GM19043 (cell line): ENCODE data around the gene THADA.
"Not testable (repeated sequence)": the region's sequence is repeated elsewhere in the genome, so short reads cannot be mapped to it uniquely, and the experiment has no call there.

Experiments
- ATAC-seq: cut with Tn5 transposase; IDR thresholded peaks from one replicate; pipeline ENCODE4 v1.9.1; 2021; ENCODE audit warnings: low read depth; ENCODE audit not compliant: unreplicated experiment

THADA gene

GRCh38 chr2:43391201-43391877 lies 204.5 kb downstream of the THADA start:
- ATAC-seq = no peak

- ATAC-seq = no peak
These were observed 206.0 kb downstream of the THADA start for GRCh38 chr2:43389581-43390466.

- ATAC-seq = no peak
These were observed 207.5 kb downstream of the THADA start for GRCh38 chr2:43388371-43388770.

GRCh38 chr2:43387092-43388062 lies 208.5 kb downstream of the THADA start:
- peak; percentile 89 for ATAC-seq

DNA sequence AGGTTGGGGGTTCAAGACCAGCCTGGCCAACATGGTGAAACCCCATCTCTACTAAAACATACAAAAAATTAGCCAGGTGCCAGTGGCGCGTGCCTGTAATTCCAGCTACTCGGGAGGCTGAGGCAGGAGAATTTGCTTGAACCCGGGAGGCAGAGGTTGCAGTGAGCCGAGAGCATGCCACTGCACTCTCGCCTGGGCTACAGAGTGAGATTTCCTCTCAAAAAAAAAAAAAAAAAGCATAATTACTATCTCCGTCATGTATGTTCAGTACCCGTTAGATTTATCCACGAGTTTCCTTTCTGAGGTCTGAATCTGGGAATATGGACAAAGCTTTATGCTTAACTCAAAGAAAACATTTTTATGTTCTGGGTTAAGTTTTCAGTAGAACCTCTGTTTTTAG lies 209.2 kb downstream of the THADA start:
- not testable (repeated sequence) for ATAC-seq

DNA sequence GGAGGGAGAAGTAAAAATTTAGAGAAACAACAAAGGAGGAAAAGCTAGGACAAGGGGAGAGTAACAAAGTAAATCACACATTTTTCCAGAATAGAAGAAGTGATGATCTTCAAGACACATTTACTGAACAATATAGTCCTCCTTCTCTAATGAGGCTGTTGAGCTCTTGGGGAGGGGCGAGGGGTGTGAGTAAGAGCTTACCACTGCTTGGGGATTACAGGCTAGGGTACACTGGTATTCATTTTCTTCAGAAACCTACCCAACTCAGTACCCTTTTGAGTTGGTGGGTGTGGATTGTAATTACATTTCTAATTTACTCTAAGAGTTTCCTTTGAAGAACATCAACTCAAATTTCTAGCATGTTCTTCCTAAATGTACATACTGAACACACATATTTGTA lies 211.7 kb downstream of the THADA start:
- no peak for ATAC-seq

- ATAC-seq = no peak
These were observed 212.3 kb downstream of the THADA start for GRCh38 chr2:43383533-43383932.

- no peak for ATAC-seq
These were observed 216.3 kb downstream of the THADA start for GRCh38 chr2:43379494-43379893.

- ATAC-seq = no peak
These were observed 218.5 kb downstream of the THADA start for GRCh38 chr2:43377327-43377726.

DNA sequence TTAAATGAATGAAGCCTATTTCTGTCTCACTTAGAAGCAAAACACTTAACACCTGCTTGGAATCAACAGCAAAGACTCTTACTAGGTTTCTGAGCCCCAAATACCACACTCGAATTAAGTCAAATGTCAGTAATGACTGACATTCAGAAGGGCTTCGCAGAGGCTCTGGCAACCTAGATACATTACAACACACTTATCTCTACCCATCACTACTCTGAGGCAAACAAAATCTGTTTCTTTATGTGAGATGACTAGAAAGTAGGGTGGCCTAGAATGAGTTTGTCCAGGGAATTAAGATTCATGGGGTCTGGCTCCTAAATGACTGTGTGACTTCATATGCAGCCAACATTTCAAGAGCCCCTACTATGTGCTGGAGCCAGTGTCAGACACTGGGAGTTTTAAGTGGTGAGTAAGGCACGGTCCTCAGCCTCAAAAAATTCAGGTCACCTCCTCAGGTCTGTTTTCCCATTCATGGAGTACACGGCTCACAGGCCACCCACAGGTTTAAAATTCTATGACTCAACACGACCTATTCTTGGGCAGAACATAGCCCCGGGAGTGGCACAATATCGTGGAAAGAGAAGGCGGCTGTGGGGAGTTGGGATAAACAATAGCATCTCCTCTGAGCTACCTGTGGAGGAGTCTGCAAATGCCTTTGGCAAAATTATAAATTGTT lies 219.2 kb downstream of the THADA start:
- no peak for ATAC-seq

- ATAC-seq = no peak
These were observed 219.9 kb downstream of the THADA start for GRCh38 chr2:43375746-43376522.

GRCh38 chr2:43372416-43373081 lies 223.3 kb downstream of the THADA start:
- ATAC-seq = no peak

- ATAC-seq = no peak
These were observed 225.1 kb downstream of the THADA start for GRCh38 chr2:43370705-43371104.

DNA sequence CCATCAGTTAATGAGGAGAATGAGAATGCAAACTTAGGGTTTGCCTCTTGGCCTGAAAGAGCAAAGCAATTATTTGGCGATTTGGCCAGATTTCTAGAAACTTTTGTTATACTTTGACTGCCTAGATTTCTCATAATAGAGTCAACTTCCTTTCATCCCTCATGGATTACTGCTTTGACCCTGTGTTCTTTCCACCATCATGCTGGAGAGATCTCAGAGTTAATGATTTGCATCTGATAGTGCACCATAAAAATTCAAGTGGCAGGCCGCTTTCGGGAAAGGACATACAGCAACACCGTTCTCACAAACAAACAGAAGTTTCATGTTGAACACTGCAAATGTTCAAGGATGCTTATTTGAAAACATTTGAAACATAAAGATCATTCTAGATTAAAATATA lies 225.7 kb downstream of the THADA start:
- ATAC-seq = no peak

DNA sequence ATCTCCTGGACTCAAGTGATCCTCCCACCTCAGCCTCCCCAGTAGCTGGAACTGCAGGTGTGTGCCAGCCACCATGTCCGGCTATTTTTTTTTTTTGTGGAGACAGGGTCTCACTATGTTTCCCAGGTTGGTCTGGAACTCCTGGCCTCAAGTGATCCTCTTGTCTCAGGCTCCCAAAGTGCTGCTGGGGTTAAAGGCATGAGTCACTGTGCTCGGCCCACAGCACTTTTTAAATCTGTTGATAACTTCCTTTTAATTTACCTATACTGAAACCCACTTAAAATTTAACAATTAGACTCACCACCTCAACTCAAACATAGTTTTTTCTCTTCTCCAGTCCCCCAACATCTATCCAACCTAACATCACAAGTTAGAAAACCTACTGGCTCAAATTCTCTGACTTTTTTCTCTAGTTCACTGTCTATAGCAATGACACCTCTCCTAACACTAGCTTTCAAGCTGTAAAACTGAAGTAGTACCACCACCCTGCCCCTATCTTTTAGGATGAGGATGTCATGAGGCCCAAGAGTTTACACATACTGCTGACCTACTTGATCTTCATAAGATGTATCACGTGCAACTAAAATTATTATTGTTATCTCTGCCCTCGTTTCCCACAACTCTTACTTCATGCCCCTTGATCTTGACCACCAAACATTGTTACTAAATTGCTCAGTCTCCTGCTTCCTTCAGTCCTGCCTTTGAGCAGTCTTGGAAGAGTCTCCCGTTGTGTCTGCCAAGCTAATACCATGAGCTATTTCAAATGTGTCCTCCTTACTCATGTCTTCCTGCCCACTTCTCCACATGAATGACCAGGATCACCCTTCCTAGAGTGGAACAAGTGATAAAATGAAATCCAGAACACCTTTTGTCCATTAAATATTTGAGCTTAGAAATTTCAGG lies 227.1 kb downstream of the THADA start:
- no peak for ATAC-seq

DNA sequence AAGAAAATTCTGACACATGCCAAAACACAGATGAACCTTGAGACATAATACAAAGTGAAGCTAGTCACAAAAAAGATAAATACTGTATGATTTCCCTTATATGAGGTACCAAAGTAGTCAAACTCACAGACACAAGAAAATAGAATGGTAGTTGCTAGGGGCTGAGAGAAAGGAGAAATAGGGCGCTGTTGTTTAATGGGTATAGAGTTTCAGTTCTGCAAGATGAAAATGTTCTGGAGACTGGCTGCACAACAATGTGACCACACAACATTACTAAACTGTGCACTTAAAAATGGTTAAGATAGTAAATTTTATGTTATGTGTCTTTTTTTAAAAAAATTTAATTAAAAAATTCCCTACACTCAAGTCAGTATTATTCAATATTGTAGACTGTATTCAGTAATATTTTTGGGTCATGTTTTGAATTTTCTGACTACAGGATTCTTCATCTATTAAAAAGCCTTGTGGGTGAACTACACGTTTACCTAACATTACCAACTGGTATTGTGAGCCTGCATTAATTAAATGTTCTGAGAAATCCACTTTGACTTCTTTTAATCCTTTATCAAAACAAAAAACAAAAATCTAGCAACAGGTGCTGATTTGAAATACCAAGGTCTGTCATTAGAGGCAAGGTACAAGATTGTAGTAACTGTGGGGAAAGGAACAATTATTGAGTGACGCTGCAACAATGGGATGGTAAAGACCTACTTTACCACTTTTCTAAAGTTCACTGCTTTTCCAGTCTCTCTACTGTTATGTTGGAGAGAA lies 228.6 kb downstream of the THADA start:
- ATAC-seq = no peak

- no peak for ATAC-seq
These were observed 232.7 kb downstream of the THADA start for GRCh38 chr2:43363120-43363519.
